ENCODE measurements around the gene S100A9. TPM values are rescaled to one million over a fixed set of nuclear protein-coding genes. Genes with fewer than 3 reads are reported as not detected.

Gene S100A9
- total RNA-seq, 1 donor from 2014 or later = not detected

GRCh38 chr1:153360592-153361479 lies 3.2 kb downstream of the S100A9 start:
- no peak for DNase-seq (ENCODE audit: low read depth, low spot score)
- no peak for TF ChIP-seq CTCF (conservative IDR thresholded peaks at IDR 0.05)
- Mint-ChIP-seq H3K27me3 (ENCODE audit: low read depth) (peaks cover 37% of the 10 kb centered on the region), H3K27ac (ENCODE audit: unreplicated experiment) (peak overlapping the region; percentile 21), H3K4me1 (no peaks in the 10 kb centered on the region), H3K9me3 (no peaks in the 10 kb centered on the region), H3K36me3 (ENCODE audit: low read depth) (no peaks in the 10 kb centered on the region), H3K4me3 (no peak overlapping the region)

GRCh38 chr1:153361480-153362109 lies 3.9 kb downstream of the S100A9 start:
- H3K27me3 Mint-ChIP-seq (ENCODE audit: low read depth) = peaks cover 41% of the 10 kb centered on the region
- no peaks in the 10 kb centered on the region for H3K4me1 Mint-ChIP-seq
- H3K27ac Mint-ChIP-seq (ENCODE audit: unreplicated experiment) = no peak overlapping the region
- no peak overlapping the region for H3K4me3 Mint-ChIP-seq
- no peaks in the 10 kb centered on the region for H3K36me3 Mint-ChIP-seq (ENCODE audit: low read depth)
- no peaks in the 10 kb centered on the region for H3K9me3 Mint-ChIP-seq
- no peak for DNase-seq (ENCODE audit: low read depth, low spot score)
- no peak for TF ChIP-seq CTCF (conservative IDR thresholded peaks at IDR 0.05)

GRCh38 chr1:153362187-153362775 lies 4.6 kb downstream of the S100A9 start:
- TF ChIP-seq CTCF (conservative IDR thresholded peaks at IDR 0.05) = no peak
- H3K4me1 Mint-ChIP-seq = no peaks in the 10 kb centered on the region
- H3K27me3 Mint-ChIP-seq (ENCODE audit: low read depth) = peaks cover 40% of the 10 kb centered on the region
- no peaks in the 10 kb centered on the region for H3K9me3 Mint-ChIP-seq
- DNase-seq (ENCODE audit: low read depth, low spot score) = no peak
- H3K27ac Mint-ChIP-seq (ENCODE audit: unreplicated experiment) = no peak overlapping the region
- H3K4me3 Mint-ChIP-seq = no peak overlapping the region
- H3K36me3 Mint-ChIP-seq (ENCODE audit: low read depth) = no peaks in the 10 kb centered on the region

- Mint-ChIP-seq H3K36me3 (ENCODE audit: low read depth) (no peaks in the 10 kb centered on the region), H3K4me1 (no peaks in the 10 kb centered on the region), H3K9me3 (no peaks in the 10 kb centered on the region), H3K4me3 (no peak overlapping the region), H3K27me3 (ENCODE audit: low read depth) (peaks cover 42% of the 10 kb centered on the region), H3K27ac (ENCODE audit: unreplicated experiment) (no peak overlapping the region)
- DNase-seq (ENCODE audit: low read depth, low spot score) = no peak
- TF ChIP-seq CTCF (conservative IDR thresholded peaks at IDR 0.05) = no peak
Measured at GRCh38 chr1:153363641-153364040, 6.0 kb downstream of the S100A9 start.

- Mint-ChIP-seq H3K36me3 (ENCODE audit: low read depth) (no peaks in the 10 kb centered on the region), H3K27ac (ENCODE audit: unreplicated experiment) (no peak overlapping the region), H3K27me3 (ENCODE audit: low read depth) (peaks cover 42% of the 10 kb centered on the region), H3K9me3 (no peaks in the 10 kb centered on the region), H3K4me1 (no peaks in the 10 kb centered on the region), H3K4me3 (no peak overlapping the region)
- no peak for TF ChIP-seq CTCF (conservative IDR thresholded peaks at IDR 0.05)
- no peak for DNase-seq (ENCODE audit: low read depth, low spot score)
Measured at GRCh38 chr1:153364156-153364555, 6.5 kb downstream of the S100A9 start.
